DMS53 treated with DMSO at 0.1 percent for 48 hours (cell line): ENCODE results near the gene TMEM167B.
A peak's percentile ranks its signal among the peaks of the same experiment; 100 is the strongest.
"Not testable (repeated sequence)": the region's sequence is repeated elsewhere in the genome, so short reads cannot be mapped to it uniquely, and the experiment has no call there.

Experiments used
- DNase-seq: peaks from one replicate; lab custom pipeline; 2025; ENCODE audit not compliant: unreplicated experiment; lab: John Stamatoyannopoulos, UW

TMEM167B gene

DNA sequence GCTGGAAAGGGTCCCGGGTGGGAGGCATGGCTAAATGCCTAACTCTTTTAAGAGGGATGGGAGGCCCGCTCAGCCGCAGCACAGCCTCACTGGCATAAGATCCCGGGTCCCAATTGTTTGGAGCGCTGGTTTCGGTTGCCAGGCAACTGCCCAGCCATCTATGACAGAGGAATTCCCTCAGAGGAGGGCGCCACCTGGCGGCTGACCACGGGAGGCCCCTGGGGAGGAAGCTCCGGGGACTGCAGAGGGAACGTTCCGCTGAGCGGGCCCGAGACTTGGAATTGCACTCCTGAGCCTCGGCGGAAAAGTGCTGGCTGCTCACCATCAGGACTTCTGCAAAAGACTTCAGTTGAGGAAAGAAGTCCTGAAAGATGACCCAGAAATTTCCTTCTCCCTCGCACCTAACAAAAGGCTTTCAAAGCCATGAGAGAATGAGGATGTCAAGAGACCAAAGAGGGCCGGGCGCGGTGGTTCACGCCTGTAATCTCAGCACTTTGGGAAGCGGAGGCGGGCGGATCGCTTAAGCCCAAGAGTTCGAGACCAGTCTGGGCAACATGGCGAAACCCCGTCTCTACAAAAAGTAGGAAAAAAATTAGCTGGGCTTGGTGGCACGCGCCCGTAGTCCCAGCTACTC, 22.2 kb downstream of the TMEM167B start:
- DNase-seq = peak; percentile 95

DNA sequence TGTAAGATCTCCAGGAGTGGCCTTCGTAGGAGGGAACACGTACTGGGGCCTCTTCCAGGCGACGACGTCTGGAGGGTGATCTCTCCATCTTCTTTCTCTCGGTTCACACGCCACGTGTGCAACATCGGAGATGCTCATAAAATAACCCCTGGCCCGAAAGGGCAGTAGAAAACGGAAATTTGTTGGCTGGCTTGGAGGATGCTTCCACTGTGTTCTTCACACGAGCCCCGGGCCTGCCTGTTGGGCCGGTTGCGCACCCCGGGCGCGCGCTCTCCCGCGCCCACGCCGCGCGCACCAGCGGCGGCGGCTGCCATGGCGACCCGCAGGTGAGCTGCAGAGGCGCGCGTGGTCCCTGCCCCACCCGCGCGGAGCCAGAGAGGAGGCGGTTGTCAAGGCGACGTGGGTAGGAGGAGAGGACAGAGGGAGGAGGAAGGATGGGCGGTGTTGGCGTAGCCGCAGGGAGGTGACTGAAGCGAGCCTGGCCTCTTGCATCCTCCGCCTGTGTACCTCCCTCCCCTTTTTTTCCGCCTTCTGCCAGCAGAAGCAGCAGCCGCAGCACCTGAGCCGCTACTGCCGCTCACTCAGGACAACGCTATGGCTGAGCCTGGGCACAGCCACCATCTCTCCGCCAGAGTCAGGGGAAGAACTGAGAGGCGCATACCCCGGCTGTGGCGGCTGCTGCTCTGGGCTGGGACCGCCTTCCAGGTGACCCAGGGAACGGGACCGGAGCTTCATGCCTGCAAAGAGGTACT, 23.2 kb downstream of the TMEM167B start, which contains the start of gene ELAPOR1:
TSS of gene ELAPOR1 (plus strand) at position 526 of the 752 bp plus-strand sequence. CDS start at position 595, 69 bp downstream.
- DNase-seq = peak; percentile 94

DNA sequence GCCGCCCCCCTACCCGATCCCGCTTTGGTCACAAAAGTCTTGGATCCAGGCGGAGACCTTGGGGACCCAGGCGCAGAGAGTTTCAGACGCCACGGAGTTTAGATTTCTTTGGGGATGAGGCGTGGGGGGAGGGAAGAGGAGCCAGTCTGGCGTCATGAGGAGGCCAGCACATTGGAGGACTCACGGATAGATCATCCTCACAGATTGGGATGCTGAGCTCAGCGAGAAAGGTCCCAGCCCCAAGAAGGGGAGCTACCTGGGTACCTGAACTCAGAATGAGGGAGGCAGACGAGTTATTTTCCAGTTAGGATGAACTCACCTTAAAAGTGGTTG, 23.7 kb downstream of the TMEM167B start:
- peak; percentile 31 for DNase-seq

DNA sequence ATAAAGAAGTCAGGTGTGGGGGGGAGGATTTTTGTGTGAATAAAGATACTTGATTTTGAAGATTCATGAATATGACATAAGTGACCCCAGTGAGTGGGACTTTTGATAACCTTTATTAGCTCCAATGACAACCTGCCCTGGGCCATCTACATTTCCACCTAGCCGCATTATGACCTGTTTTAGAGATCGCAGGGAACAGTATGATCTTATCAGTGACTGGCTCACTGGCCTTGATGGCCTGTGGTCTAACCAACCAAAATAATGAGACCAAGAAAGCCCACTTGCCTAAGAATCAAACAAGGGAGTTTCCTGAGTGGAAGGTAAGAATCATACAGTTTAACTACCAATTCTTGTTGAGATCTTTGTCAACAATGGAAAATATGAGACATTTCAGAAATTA, 25.1 kb downstream of the TMEM167B start:
- no peak for DNase-seq

DNA sequence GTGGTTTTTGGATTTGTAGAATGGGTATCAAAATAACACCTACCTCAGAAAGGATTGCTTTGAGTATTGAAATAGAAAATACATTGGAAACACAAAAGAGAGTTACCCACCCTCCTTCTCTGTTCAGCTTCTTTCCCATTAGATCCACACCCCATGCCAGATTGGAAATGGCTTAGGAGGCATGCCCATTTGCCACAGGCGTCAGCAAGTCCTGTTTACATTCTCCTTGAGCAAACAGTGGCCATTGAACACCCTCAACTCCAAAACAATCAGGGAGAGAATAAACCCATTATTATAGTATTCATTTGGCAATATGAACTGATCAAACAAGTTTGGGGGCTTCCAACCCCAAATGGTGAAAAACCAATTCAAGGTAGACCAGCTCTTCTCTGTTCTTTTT, 25.7 kb downstream of the TMEM167B start:
- peak; percentile 38 for DNase-seq

DNA sequence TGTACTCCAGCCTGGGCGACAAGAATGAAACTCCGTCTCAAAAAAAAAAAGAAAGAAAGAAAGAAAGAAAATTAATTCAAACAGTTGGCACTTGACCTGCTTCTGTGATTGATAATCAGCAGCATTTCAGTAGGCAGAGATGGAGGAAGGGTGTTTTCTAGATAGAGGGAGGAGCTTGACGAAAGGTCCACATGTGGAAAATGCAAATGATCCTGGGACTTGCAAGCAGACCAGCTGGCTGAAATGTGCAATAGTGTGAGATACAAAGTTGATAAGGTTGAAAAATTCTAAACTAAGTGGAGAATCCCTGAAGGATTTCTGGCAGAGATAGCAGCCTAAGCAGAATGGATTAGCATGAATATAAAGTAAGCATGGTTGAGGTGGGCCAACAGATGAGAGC, 27.5 kb downstream of the TMEM167B start:
- no peak for DNase-seq

DNA sequence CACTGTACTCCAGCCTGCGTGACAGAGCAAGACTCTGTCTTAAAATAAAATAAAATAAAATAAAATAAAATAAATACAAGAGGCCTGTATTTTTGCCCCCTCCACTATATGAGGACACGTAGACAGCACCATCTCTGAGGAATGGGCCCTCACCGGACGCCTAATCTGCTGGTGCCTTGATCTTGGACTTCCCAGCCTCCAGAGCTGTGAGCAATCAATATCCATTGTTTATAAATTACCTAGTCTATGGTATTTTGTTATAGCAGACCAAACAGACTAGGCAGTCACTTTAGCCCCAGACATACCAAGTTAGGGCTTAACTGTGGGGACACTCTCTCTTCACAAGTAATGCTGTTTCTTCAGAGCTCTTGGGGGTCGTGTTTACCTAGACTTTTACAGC, 29.8 kb downstream of the TMEM167B start:
- no peak for DNase-seq

DNA sequence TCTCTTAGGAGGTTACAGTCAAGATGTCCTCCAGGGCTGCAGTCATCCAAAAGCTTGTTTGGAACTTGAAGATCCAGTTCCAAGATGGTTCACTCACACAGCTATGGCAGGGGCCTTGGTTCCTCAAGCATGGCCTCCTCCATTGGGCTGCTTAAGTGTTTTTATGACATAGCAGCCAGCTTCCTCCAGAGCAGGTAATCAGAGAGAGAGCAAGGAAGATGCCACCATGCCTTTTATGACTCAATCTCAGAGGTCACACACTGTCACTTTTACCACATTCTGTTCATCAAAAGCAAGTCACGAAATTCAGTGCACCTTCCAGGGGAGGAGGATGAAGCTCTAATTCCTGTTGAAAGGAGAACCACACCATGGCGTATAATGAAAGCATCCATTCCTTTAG, 40.5 kb downstream of the TMEM167B start:
- DNase-seq = no peak

DNA sequence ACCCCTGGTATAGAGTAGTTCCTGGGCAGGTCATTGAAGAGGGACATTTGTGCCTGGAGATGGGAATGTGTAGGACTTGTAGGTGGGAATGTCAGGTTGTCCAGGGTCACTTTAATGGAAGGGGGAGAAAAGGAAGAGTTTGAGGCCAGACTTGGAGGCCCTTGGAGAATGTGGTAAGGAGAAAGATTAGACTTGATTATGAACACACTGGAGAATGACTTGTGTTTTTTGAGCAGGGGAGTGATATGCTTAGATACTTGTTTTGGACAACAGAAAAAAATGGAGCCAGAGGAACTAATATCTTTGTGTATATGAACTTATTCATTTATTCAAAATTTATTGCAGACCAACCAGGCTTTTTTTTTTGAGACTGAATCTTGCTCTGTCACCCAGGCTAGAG, 41.2 kb downstream of the TMEM167B start:
- no peak for DNase-seq

DNA sequence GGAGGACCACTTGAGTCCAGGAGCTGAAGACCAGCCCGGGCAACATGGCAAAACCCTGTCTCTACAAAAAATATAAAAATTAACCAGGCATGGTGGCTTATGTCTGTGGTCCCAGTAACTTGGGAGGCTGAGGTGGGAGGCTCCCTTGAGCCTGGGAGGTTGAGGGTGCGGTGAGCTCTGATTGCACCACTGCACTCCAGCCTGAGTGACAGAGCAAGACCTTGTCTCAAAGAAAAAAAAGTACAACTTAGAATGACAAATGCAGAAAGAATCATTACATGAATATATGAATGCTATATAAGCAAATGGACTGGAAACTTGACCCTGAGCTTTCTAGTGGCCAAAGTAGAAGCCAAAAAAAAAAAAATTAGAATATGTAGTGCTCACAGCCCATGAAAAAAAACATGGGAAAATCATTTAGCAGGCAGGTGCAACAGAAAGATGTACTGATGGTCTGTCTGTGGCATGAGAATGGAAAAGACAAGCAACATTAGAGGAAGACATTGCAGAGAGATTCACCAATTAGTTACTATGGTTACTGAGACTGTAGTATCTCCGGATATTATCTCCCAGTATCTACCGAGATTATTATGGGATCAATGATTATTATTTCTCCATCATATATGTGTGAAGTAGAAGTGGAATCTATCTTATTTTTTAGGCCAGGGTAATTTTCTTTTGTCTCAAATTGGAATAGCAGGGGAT, 42.6 kb downstream of the TMEM167B start:
- DNase-seq = no peak

DNA sequence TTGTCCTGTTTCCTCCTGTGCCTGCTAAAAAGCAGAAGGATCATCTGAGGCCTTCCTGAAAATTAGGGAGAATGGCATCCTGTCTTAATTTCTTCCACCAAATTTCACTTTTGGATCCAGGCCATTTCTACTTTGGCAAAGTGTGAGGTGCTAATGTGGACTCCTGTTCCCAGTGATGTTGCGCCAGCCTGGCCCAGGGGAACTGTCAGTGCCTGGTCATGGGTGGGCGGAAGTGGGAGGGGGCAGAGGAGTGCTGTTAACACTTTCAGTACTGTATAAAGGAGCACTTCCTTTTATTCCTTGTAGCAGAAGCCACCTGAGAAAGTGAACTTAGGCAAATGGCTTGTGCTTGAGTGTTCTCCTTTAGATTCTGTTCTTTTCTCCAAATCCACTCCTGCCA, 43.3 kb downstream of the TMEM167B start:
- no peak for DNase-seq

DNA sequence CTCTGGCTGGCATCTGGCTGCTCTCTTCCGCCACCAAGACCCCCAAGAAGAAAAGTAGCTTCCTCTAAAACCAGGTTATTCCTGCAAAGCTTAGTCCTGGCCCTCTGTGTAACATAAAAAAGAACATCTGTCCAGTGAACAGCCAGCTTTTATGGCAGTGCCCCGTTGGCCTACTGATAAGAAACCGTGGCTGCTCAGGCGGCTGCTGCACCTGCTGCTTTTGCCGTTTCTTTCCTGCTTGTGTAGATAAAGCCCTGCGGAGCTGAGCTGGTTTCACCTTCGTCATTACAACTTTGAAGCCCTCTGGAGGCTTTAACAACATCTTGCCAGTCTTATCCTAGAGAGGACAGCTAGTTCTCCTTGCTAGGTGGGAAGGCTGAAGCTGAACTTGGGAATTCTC, 43.9 kb downstream of the TMEM167B start:
- DNase-seq = peak; percentile 33

DNA sequence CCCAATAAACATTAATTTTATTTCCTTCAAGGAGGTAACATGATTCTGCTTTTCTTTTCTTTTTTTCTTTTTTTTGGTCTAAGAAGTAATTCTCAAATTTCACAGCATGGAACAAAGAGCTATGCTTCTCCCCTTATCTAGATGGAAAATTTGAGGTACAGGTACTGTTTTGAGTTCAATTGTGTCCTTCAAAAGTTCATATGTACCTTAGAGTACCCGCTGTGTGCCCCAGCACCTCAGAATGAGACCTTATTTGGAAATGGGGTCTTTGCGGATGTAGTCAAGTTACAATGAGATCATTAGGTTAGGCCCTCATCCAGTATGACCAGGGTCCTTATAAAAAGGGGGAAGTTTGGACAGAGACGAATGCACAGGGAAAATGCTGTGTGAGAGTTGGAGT, 45.4 kb downstream of the TMEM167B start:
- no peak for DNase-seq

DNA sequence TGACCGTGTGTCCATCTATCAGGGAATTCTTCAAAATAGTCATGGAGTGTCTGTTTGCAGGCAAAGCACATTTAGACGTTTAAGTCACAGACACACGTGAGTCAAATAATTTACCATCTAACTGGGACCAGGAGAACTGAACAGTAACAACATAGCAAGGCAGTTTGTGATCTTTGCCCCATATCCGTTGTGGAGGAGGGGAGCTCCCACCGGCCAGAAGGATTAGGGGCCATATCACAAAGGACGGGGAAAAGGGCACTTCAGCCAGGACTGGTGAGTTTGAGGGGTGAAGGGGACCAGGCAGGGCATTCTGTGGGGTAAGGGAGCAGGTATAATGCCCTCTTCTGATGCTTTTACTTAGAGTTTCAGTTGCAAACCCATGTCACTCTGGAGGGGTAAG, 46.2 kb downstream of the TMEM167B start:
- DNase-seq = no peak

DNA sequence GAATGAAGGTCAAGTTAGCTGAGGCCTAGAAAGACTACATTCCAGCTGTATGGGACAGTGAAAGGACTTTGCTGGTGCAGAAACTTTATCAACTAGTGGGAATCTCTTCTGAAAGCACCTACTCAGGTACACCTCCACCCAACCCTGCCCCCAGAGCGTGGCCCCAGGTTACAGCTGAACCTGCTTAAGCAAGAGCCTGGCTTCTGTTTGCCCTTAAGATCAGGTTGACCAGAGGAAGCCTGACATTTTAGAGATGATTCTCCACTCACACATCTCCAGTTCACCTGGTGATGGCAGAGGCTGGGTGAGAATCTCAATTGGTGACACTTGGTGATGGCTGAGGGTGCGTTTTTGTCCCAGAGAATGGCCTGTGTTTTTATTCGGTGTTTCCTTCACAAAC, 47.4 kb downstream of the TMEM167B start:
- no peak for DNase-seq

DNA sequence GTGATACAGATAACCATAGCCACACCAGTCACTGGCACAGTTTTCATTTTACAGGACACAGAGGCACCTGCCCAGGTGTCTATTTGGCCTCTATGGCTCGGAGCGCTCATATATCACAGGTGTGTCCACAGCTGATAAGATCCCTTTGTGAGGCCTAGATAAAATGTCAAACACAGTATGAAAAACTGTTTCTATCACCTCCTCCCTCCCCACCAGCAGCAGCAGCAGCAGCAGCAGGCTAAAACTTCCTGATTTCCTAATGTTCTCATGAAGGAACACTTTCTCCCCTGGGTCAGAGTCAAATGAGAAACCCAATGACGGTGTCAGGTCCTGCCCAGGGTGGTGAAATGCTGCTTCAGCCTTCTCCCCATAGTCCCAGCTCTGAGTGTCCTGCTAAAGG, 47.8 kb downstream of the TMEM167B start:
- no peak for DNase-seq

DNA sequence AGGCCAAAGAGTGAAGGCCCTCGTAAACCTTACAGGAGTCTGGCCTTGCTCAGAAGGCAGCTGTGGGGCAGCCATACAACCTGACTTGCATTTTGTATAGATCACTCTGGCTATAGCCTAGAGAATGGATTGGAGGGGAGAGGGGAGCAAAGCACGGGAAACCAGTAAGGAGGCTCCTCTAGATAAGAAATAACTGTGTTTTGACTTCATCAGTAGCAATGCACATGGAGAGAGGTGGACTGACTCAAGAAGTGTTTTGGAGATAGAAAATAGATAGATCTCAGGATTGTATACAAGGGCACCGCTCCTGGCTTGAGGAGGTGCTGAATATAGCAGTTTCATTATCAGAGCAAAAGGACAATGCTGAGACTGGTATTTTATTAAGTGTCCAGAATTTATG, 49.8 kb downstream of the TMEM167B start:
- no peak for DNase-seq

DNA sequence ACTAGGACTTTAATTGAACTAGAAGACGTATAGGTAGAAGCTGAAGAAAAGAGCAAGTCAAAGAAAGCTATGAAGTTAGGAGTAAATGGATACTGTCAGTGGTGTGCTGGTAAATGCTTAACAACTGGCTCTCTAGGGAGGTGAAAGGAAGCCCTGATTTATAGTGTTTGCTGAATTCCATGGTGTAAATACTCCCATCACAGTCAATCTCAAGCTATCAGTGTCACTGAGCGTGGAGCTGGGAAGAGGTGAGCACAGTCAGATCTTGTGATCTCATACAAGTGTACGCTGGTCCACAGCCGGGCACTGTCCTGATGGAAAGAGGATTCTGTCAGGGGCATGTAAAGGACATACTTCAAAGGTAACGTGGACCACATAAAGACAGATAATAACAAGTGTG, 51.7 kb downstream of the TMEM167B start:
- DNase-seq = no peak

DNA sequence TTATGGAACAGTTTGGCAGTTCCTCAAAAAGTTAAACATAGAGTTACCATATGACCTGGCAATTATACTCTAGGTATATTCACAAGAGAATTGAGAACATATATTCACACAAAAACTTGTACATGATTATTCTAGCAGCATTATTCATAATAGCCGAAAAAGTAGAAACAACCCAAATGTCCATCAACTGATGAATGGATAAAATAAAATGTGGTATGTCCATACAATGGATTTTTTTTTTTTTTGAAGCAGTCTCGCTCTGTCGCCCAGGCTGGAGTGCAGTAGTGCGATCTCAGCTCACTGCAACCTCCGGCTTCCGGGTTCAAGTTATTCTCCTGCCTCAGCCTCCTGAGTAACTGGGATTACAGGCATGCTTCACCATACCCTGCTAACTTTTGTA, 52.2 kb downstream of the TMEM167B start:
- DNase-seq = not testable (repeated sequence)
